ENCODE data around the gene TNFAIP8L1. TPM values are rescaled to one million over a fixed set of nuclear protein-coding genes. Genes with fewer than 3 reads are reported as not detected.
A peak's percentile ranks its signal among the peaks of the same experiment; 100 is the strongest.

TNFAIP8L1 gene
- total RNA-seq, 1 experiment from 2014 or later, result 1.5 TPM

GRCh38 chr19:4645718-4646117, 6.4 kb downstream of the TNFAIP8L1 start:
- DNase-seq (ENCODE audit: extremely low read depth, low read depth), result no peak

DNA sequence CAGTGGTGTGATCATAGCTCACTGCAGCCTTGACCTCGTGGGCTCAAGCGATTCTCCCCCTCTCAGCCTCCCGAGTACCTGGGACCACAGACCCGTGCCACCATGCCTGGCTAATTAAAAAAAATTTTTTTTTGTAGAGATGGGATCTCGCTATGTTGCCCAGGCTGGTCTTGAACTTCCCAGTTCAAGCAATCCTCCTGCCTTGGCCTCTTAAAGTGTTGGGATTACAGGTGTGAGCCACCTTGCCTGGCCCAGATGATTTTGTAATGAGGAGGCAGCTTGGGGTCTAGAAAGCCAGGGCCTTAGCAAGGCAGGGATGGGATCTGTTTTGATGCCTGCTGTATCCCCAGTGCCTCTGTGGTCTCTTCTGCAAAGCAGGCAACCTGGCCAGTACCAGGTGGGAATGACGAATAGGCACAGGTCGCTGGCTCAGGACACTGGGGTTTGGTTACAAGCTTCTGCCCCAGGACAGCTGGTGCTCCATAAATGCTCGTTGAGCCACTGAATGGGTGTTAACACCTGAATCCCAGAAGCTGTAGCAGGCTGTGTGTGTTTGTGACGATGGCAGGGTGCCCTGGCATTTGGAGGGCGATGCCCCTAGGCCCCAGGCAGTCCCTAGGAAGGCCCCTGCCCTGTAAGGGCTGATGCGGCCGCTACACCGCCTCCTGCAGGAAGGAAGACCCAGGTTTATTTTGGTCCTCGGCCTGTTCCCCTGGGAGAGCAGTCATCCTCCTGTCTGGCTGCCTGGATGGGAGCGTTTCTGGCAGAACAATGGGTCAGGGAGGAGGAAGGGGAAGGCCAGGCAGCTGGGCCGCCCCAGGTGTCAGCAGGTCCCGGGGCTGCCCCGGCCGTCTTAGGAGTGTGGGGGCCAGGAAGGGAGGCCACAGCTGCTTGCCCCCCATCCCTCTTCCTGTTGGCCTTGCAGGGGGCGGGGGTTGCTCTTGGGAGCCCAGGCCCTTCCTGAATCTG, 8.6 kb downstream of the TNFAIP8L1 start:
- DNase-seq (ENCODE audit: extremely low read depth, low read depth), result no peak

- no peak for DNase-seq (ENCODE audit: extremely low read depth, low read depth)
Observed at GRCh38 chr19:4649392-4650047, 10.2 kb downstream of the TNFAIP8L1 start.

DNA sequence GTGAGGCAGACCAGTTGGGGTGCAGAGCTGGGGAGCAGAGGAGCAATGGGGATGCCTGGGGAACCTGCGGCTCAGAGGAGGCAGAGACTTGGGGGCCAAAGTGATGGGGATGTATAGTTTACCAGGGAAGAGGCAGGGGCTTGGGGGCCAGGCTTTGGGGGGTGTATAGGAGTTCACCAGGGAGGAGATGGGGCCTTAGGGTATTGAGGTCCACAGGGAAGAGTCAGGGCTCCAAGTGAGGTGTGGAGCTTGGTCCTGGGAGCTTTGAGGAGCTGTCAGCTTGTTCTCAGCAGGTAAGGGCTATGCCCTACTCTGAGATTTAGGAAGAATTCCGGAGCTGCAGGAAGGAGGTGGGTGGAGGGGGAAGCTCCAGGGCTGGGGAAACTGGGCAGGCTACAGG, 10.8 kb downstream of the TNFAIP8L1 start:
- no peak for DNase-seq (ENCODE audit: extremely low read depth, low read depth)

- DNase-seq (ENCODE audit: extremely low read depth, low read depth), result no peak
Observed at GRCh38 chr19:4652075-4652474, 12.8 kb downstream of the TNFAIP8L1 start.

DNA sequence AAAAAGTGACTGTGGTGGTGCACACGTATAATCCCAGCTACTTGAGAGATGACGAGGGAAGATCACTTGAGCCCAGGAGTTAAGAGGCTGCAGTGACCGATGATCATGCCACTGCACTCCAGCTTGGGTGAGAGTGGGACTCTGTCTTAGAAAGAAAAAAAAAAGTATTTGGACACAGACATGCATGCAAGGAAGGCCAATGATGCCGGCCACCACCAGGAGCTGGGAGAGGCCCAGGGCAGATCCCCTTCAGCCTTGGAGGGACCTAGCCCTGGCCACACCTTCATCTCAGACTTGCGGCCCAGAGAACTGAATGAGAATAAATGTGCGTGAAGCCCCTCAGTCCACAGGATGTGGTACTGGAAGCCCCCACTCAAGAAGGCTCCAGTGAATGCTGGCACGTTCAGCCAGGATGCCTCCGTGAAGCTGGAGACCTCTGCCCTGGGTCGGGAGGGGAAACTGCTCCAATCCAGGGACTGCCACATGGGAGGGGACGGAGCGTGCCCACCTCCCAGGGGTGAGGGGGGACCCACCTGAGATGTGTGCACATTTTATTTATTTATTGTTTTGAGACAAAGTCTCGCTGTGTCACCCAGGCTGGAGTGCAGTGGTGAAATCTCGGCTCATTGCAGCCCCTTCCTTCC, 14.6 kb downstream of the TNFAIP8L1 start:
- DNase-seq (ENCODE audit: extremely low read depth, low read depth), result no peak

GRCh38 chr19:4654437-4655361, 15.4 kb downstream of the TNFAIP8L1 start:
- no peak for DNase-seq (ENCODE audit: extremely low read depth, low read depth)

- no peak for DNase-seq (ENCODE audit: extremely low read depth, low read depth)
Observed at GRCh38 chr19:4656102-4656501, 16.8 kb downstream of the TNFAIP8L1 start.

- DNase-seq (ENCODE audit: extremely low read depth, low read depth), result no peak
Observed at GRCh38 chr19:4657262-4657661, 17.9 kb downstream of the TNFAIP8L1 start.

- no peak for DNase-seq (ENCODE audit: extremely low read depth, low read depth)
Observed at GRCh38 chr19:4657835-4658234, 18.5 kb downstream of the TNFAIP8L1 start.

- DNase-seq (ENCODE audit: extremely low read depth, low read depth), result peak; percentile 27
Observed at GRCh38 chr19:4660181-4660791, 21.0 kb downstream of the TNFAIP8L1 start.

GRCh38 chr19:4660993-4661392, 21.7 kb downstream of the TNFAIP8L1 start:
- DNase-seq (ENCODE audit: extremely low read depth, low read depth), result no peak

DNA sequence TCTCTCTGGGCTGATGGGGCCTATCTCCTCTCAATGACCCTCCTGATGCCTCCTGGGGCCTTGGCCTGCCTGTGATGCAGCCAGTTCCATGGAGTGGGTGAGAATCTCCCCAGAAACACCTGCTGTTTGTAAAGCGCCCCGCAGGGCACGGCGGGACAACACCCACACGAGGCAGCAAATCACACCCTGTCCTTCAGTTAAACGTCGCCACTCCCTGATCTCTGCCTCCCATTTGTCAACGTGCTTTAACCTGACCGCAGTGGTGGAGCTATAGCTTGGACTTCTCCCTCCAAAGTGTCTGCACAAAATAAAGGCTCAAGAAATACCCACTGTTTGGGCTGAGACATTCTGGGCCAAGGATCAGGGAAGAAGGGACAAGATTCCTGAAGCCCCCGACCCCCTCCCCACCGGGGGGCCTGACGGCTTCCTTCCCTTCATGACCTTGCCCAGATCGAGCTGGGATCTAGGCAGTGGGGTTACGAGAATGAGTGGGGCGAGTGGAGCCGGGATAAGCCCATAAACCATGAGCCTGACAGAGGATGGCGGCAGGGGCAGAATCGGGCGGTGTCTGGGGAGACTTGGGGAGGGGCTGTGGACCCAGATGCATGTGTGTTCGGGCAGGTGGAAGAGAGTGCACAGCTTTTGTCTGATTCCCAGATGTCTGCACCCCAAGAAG, 22.8 kb downstream of the TNFAIP8L1 start:
- DNase-seq (ENCODE audit: extremely low read depth, low read depth), result no peak

DNA sequence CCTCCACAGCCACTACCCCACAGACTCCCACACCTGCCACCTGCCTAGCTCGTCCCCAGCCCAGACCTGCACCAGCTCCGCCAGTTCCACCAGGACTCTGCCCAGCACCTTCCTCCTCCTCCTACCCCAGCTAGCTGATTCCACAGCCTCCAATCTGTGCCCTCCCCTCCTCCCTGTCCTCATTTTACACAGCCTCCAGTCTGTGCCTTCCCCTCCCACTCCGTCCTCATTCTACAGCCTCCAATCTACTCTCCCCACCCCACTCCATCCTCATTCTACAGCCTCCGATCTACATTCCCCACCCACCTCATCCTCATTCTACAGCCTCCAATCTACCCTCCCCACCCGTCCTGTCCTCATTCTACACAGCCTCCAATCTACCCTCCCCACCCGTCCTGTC, 23.5 kb downstream of the TNFAIP8L1 start:
- DNase-seq (ENCODE audit: extremely low read depth, low read depth), result no peak

DNA sequence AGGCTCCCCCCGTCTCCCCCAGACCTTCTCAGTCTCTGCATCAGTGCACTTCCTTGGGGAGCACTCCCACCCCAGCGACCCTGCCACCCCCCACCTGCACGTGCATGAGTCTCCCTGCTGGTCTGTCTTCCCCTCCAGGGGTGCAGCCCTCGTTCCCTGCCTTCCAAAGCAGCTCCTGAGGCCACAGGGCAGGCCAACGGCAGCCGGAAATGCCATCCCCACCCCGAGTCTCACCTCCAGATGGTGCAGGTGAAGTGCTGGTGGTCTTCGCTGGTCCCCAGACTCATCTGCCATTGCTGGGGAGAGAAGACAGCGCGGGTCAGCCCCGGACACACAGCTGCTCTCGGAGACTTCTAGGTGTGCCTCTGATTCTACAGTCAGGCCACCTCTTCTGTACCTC, 25.3 kb downstream of the TNFAIP8L1 start:
- DNase-seq (ENCODE audit: extremely low read depth, low read depth), result no peak

DNA sequence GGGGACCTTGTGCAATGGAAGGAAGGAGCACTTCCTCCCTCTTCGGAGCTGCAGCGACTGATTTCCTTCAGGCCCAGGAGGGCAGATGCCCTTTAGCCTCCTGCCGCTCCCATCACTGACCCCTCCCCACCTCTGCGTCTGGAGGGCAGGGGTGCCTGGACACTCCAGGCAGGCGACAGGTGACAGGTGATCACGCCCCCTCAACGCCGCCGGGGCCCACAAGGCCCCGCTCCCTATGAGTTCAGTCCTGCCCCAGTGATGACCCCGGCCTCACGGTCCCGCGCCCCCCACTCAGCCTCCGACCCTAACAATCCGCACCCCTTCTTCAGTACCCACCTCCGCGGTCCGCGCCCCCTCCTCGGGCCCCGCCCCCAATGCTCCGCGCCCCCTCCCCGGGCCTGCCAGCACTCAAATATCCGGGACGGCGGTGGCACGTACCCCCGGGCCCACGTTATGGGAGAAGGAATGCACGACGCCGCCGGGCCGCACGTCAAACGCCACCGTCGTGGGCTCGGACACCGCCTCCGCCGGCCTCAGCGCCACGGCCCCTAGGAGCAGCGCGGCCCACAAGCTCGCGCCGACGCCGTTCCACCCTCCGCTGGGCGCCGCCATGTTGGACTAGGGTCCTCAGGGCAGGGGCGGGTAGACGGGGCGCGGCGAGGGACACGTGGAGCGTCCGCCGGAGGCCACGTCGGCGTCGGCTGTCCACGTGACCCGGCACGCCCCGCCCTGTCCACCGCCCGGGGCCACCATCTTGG, 30.6 kb downstream of the TNFAIP8L1 start, which contains the start of gene MYDGF:
Gene MYDGF (minus strand): TSS at position 620 of the 758 bp plus-strand sequence. CDS start 8 bp downstream, at position 612.
- DNase-seq (ENCODE audit: extremely low read depth, low read depth), result peak; percentile 80

GRCh38 chr19:4671185-4671851, 32.0 kb downstream of the TNFAIP8L1 start:
- DNase-seq (ENCODE audit: extremely low read depth, low read depth), result no peak

DNA sequence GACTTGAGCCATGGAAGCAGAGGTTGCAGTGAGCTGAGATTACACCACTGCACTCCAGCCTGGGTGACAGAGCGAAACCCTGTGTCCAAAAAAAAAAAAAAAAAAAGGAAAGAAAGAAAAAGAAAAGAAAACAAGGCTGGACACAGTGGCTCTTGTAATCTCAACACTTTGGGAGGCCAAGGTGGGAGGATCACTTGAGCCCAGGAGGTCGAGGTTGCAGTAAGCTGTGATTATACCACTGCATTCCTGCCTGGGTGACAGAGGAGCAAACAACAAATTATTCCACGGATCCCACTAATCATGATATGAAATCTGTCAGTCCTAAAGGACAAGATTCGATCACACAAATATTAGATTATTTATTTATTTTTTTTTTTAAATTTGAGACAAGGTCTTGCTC, 33.9 kb downstream of the TNFAIP8L1 start:
- DNase-seq (ENCODE audit: extremely low read depth, low read depth), result no peak

Measured in NCI-H460 (cell line).